GM23338 (cell line): ENCODE data around the gene ATP13A4. TPM values are rescaled to one million over a fixed set of nuclear protein-coding genes. Genes with fewer than 3 reads are reported as not detected.

Experiments
- ATAC-seq: fragments of 200-7000 bp; cut with Tn5 transposase; 3 replicates; pipeline ENCODE4 v1.9.1; 2020
- DNase-seq: peaks from one replicate; pipeline ENCODE4 v3.0.0-alpha.2; 2015; ENCODE audit warnings: low spot score
- H2AFZ ChIP-seq: fragments of 200-600 bp; sonication (generic); 2 replicates; pipeline ENCODE4 v1.8.0; 2016; ENCODE audit warnings: antibody characterized with exemption, mild to moderate bottlenecking, moderate library complexity
- H3F3A ChIP-seq: fragments of 200-600 bp; sonication (generic); replicated peaks from 2 replicates; pipeline ENCODE4 v1.8.0; 2017; ENCODE audit warnings: antibody characterized with exemption, mixed run types, low read depth
- H3K27ac ChIP-seq: fragments of 200-600 bp; sonication (generic); 2 replicates; pipeline ENCODE4 v1.6.1; 2016; ENCODE audit warnings: low read depth
- H3K27me3 ChIP-seq: fragments of 200-600 bp; sonication (generic); 2 replicates; pipeline ENCODE4 v1.8.0; 2016; ENCODE audit warnings: mild to moderate bottlenecking, mixed run types, moderate library complexity; ENCODE audit not compliant: insufficient read depth
- H3K36me3 ChIP-seq: fragments of 200-600 bp; sonication (generic); 2 replicates; pipeline ENCODE4 v1.8.0; 2016; ENCODE audit warnings: mild to moderate bottlenecking; ENCODE audit not compliant: insufficient read depth
- H3K4me1 ChIP-seq: fragments of 200-600 bp; sonication (generic); 2 replicates; pipeline ENCODE4 v1.8.0; 2016; ENCODE audit warnings: mild to moderate bottlenecking, moderate library complexity; ENCODE audit not compliant: insufficient read depth
- H3K4me2 ChIP-seq: fragments of 200-600 bp; sonication (generic); 2 replicates; pipeline ENCODE4 v1.7.1; 2017; ENCODE audit warnings: mixed run types
- H3K4me3 ChIP-seq: fragments of 200-600 bp; sonication (generic); 2 replicates; pipeline ENCODE4 v1.6.1; 2016; ENCODE audit warnings: mixed run types
- H3K79me2 ChIP-seq: fragments of 200-600 bp; sonication (generic); replicated peaks from 2 replicates; pipeline ENCODE4 v1.8.0; 2017; ENCODE audit warnings: mild to moderate bottlenecking; ENCODE audit not compliant: insufficient read depth
- H3K9me2 ChIP-seq: fragments of 200-600 bp; sonication (generic); 2 replicates; pipeline ENCODE4 v1.8.0; 2017; ENCODE audit not compliant: insufficient read depth
- H4K20me1 ChIP-seq: fragments of 200-600 bp; sonication (generic); replicated peaks from 2 replicates; pipeline ENCODE4 v1.8.0; 2017; ENCODE audit warnings: mild to moderate bottlenecking; ENCODE audit not compliant: insufficient read depth
- H3K27ac Mint-ChIP-seq: 2 replicates; pipeline ENCODE4 v1.8.0; 2020; ENCODE audit warnings: inconsistent platforms, mild to moderate bottlenecking, moderate library complexity, mixed read lengths
- H3K27me3 Mint-ChIP-seq: 3 replicates; pipeline ENCODE4 v1.8.0; 2022; ENCODE audit warnings: low read depth, mild to moderate bottlenecking, moderate library complexity, mixed read lengths, inconsistent platforms; ENCODE audit not compliant: insufficient read depth, poor library complexity
- H3K36me3 Mint-ChIP-seq: 3 replicates; pipeline ENCODE4 v1.8.0; 2021; ENCODE audit warnings: low read depth, mild to moderate bottlenecking, inconsistent platforms, moderate library complexity, mixed read lengths
- H3K4me1 Mint-ChIP-seq: 3 replicates; pipeline ENCODE4 v1.8.0; 2020; ENCODE audit warnings: mild to moderate bottlenecking, inconsistent platforms, mixed read lengths
- H3K4me3 Mint-ChIP-seq: 3 replicates; pipeline ENCODE4 v1.8.0; 2021; ENCODE audit warnings: moderate library complexity, mild to moderate bottlenecking, inconsistent platforms, mixed read lengths
- H3K9me3 Mint-ChIP-seq: 3 replicates; pipeline ENCODE4 v1.8.0; 2020; ENCODE audit warnings: moderate library complexity, mild to moderate bottlenecking, inconsistent platforms, mixed read lengths
- CTCF ChIP-seq, 2 experiments: fragments of 200-600 bp in 1 of 2; sonication (generic) in 1 of 2; conservative IDR thresholded peaks; 2 replicates each; pipeline versions ENCODE4 v1.5.1 to v1.6.1; 2016 to 2017; ENCODE audit warnings: antibody characterized with exemption in 2 of 2, low read depth in 2 of 2, mild to moderate bottlenecking in 2 of 2, moderate library complexity in 1 of 2
- EZH2 ChIP-seq: fragments of 200-600 bp; sonication (generic); IDR thresholded peaks from one replicate; pipeline ENCODE4 v1.8.0; 2017; ENCODE audit warnings: antibody characterized with exemption, mild to moderate bottlenecking, low read depth; ENCODE audit not compliant: unreplicated experiment
- JUNB ChIP-seq: IDR thresholded peaks from one replicate; pipeline ENCODE4 v1.6.1; 2016; ENCODE audit warnings: antibody characterized with exemption; ENCODE audit not compliant: unreplicated experiment
- NANOG ChIP-seq: IDR thresholded peaks from 2 replicates; pipeline ENCODE4 v1.6.1; 2016; ENCODE audit warnings: antibody characterized with exemption, borderline replicate concordance
- STAT1 ChIP-seq: IDR thresholded peaks from one replicate; pipeline ENCODE4 v1.6.1; 2016; ENCODE audit warnings: antibody characterized with exemption; ENCODE audit not compliant: unreplicated experiment
- ZNF114 ChIP-seq: fragments of 250-450 bp; sonication (Bioruptor Pico); IDR thresholded peaks from 2 replicates; pipeline ENCODE4 v1.5.0; 2020; ENCODE audit warnings: mild to moderate bottlenecking, moderate library complexity
- ZNF331 ChIP-seq: fragments of 250-450 bp; sonication (Bioruptor Pico); IDR thresholded peaks from 2 replicates; pipeline ENCODE4 v1.5.0; 2020; ENCODE audit warnings: low read depth, mild to moderate bottlenecking, moderate library complexity
- ZNF462 ChIP-seq: fragments of 250-450 bp; sonication (Bioruptor Pico); IDR thresholded peaks from 2 replicates; pipeline ENCODE4 v1.5.0; 2020; ENCODE audit warnings: mild to moderate bottlenecking, moderate library complexity
- polyA plus RNA-seq: library from polyadenylated mRNA; unstranded; fragments of >200 nt; fragmentation: Nextera tagmentation; extraction: Ambion mirVana; gene quantifications from 2 replicates; pipeline ENCODE4 v1.2.1, GENCODE V29; 2016
- total RNA-seq: library from RNA; depleted of rRNA; stranded (reverse); fragments of >200 nt; shearing (Covaris generic); gene quantifications from 2 replicates; pipeline ENCODE4 v1.2.3, GENCODE V29; 2014

Gene ATP13A4
- total and polyA plus RNA-seq, 2 experiments from 2014 or later: not detected

DNA sequence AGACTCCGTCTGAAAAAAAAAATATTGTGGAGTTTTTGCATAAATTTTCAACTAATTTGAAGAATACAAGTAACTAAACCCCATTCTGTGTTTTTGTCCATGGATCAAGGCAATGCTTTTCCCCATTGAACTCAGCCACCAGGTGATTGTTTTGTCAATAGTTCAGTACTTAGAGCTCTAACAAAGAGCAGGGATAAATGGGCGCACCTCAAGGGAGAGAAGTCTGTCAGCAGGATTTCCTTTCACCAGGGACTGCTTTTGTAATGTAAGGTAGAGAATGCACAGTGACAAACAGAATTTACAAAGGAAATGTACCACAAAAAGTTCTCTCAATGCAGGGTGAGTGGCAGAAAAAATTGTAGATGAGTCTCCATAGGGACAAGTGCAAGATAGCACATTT lies 165.4 kb downstream of the ATP13A4 start:
- peak overlapping the region; percentile 72; the same call in 1 of the 2 replicates for H3K27ac Mint-ChIP-seq
- no peak overlapping the region for H3K4me3 Mint-ChIP-seq
- Histone ChIP-seq H3K4me1 (peaks cover 30% of the 10 kb centered on the region), H3K27ac (0 out of 2 replicates have a peak overlapping the region, but pooled peaks have one; percentile 20), H3K4me3 (no peak overlapping the region), H2AFZ (no peak overlapping the region), H3K36me3 (no peaks in the 10 kb centered on the region), H3F3A (no peaks in the 10 kb centered on the region), H4K20me1 (no peaks in the 10 kb centered on the region), H3K4me2 (peak overlapping the region; percentile 3; the same call in 1 of the 2 replicates), H3K9me2 (peaks cover 20% of the 10 kb centered on the region), H3K27me3 (no peaks in the 10 kb centered on the region), H3K79me2 (no peaks in the 10 kb centered on the region)
- H3K9me3 Mint-ChIP-seq: peaks cover 8% of the 10 kb centered on the region; the same call in 2 of the 3 replicates
- TF ChIP-seq ZNF331 (CRISPR knock-in tag) (no peak), CTCF (conservative IDR thresholded peaks at IDR 0.05; ENCODE audit: low read depth in 2 of 2) (no peak), ZNF462 (CRISPR knock-in tag) (0 out of 2 replicates have a peak, but pooled peaks have one; percentile 25), JUNB (no peak), EZH2 (no peak), NANOG (peak; percentile 86), ZNF114 (CRISPR knock-in tag) (no peak), STAT1 (no peak)
- DNase-seq (peak; percentile 75), ATAC-seq (peak; percentile 96)
- H3K4me1 Mint-ChIP-seq: peaks cover 36% of the 10 kb centered on the region
- H3K27me3 Mint-ChIP-seq: no peaks in the 10 kb centered on the region
- peaks cover 3% of the 10 kb centered on the region for H3K36me3 Mint-ChIP-seq
